GM20431 (cell line): ENCODE measurements around the gene ADAR.

Source experiments
- in situ Hi-C: fragments of 300-500 bp; cut with MseI, MboI; formaldehyde crosslinking; loops from one replicate; pipeline ENCODE4 v1.15.0; 2020; ENCODE audit warnings: low sequenced_read_pairs; ENCODE audit not compliant: unreplicated experiment

The ADAR gene

DNA sequence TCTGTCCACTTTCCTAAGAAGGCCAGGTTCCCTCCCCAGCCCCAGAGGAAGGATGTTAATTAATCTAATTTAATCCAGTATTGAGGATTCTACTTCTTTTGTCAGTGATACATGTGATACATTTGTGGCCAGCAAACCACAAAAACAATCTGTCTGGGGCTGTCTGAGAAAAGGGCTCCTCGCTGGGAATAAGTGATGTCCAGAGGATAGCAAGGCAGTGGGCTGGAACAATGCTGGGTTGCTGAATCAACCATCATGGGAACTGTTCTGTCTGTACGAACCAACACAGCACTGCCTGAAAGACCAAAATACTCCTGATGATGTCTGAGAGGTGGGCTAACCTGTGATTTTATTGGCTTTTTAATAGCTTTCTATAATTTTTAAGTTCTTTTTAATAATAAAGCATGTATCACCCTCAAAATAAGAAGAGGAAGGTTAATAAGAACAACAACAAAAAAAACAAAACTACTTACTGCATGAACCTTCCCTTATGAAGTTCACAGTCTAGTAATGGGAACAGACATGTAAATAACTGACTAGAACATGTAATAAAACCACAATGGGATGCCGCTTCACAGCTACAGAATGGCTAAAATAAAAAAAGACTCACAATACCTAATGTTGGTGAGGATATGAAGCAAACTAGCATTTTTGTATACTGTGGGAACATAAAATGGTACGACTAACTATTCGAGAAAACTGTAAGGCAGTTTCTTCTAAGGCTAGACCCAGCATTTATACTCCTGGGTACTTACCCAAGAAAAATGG, 11.4 kb upstream of the ADAR start:
- in situ Hi-C loops = no loop called here

DNA sequence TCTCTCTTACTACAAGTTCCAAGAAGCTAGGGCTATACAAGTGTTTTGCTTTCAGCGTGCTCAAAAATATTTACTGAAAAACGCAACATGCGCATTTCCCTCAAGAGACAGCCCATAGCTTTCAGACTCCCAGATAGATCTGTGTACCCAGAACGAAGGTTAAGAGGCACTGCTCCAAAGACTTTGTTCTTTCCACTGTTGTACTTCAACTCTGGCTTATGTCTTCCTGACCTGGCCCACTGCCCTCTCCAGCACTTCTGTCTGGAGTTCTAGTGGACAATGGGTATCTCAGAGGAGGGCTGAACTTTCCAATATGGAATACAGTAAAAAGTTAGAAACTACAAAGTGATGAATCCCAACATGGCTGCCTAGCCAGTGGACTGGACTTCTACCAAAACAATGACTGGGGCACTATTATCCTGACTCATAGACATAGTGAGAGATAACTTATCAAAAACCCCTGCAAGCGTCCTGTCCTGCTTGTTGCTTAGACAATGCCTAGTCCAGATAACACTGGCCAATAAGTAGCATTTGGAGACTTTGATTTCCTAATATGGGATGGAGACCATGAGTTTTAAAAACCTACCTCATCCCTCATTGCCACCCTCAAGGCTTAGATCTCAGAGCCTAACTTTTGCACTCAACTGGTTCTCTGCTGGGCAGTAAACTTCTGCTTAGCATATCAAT, 8.8 kb upstream of the ADAR start:
- in situ Hi-C loops = no loop called here

DNA sequence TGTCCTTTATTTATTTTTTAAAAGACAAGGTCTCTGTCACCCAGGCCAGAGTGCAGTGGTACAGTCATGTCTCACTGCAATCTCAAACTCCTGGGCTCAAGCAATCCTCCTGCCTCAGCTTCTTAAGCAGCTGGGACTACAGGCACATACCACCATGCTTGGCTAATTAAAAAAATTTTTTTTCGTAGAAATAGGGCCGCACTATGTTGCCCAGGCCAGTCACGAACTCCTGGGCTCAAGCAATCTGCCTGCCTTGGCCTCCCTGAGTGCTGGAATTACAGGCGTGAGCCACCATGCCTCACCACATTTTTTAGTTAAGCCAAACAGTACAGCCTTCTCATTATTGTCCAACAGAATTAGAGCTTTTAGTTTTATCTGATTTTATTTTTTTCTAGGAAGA, 7.4 kb upstream of the ADAR start:
- in situ Hi-C loops = no loop called here

DNA sequence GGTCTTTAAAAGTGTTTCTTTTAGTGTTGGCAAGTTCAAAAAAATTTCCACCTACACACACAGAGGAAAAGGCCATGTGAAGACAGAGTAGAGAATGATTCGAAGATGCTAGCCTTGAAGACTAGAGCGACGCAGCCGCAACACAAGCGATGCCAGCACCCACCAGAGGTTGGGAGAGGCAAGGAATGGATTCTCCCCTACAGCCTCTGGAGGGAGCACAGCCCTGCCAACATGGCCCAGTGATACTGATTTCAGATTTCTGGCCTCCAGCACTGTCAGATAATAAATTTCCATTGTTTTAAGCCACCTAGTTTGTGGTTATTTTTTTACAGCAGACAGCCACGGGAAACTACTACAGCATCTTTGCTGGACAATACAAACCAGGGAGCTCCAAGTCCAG, 6.9 kb upstream of the ADAR start:
- in situ Hi-C loops = no loop called here

DNA sequence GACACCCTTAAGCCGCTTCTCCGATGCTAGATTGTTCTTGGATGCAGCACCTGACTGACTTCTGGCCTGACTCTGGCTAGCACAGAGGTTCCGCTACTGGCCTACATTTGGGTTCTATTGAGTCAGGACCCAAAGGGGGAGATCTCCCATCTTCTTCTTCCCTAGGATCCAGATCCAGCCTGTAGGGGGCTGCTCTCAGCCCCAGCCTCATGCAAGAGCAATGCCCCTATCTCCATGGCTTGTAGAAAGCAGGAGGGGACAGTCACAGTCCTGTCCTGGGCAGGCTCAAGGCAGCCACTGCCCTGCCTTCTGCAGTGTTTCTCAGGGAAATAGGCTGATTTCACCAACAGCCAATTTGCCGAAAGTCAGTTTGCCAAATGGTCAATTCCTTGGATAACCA, 6.3 kb upstream of the ADAR start:
- in situ Hi-C loops = no loop called here

DNA sequence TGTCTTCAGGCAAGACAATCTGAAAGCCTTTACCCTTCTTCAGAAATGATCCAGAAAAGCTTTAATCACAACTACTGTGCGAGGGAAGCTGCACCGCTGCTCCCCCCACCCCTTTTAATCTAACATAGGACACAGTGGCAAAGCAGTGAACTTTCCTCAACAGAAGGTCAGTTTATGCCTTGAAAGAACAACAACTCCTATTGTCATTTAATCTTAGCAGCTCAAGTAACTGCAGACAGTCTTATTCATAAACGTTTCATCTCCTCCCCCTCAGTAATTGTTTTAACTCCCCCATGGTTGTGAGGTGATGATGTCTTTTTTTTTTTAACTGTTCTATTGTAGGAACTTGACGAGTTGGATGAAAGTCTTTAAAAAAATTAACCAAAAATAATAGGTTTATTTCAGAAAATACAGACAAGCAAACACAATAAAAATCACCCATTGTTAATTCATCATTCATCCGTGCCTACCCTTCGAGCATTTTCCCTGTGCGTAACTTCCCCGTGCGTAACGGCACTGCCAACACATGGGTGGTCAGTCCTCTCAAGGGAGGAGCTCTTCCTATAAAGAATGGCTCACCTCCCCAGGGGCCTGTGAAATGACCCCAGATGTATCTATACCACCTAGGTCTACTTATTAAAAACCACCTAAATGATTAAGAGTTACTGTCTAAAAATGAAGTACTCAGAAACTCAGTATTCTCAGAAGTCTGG, 3.3 kb upstream of the ADAR start:
- in situ Hi-C loops = no loop called here

DNA sequence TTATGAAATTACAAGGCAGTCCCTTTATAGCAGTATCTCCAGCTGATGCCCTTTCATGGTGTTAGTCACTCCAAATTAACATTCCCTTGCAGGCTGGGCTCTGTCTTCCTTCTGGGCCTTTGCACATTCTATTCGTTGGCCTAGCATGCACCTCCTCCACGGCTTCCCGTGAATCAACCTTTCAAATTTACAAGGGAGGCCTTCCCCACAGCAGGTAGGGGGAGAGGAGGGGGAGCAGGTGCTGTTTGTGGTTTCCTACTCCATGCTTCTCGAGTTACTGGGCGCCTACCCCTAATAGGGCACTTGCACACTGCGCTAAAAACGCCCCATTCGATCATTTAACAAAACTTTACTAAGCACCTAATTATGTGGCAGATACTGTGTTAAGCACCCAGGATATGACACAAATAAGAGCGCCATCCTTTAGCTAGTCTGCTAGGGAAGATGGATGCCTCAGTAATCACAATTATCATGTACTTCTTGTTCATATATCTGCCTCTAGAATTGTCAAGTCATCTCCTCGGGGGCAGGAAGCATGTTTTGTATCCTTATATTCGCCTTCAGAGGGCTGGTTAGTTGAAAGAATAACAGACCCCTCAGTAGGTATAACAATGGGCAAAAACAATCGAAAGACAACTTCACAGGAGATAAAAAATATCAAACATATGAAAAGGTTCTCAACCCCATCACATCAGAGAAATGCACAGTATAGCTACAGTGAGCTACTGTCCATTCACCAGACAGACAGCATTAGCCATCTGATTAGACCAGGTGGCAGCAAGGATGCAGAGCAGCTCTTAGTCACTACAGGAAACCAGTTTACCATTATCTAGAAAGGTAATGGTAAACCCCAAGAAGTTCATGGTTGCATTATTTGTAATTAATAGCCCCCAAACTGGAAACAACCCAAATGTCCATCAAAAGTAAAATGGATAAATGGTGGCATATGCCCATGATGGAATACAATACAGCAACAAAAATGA, 1.7 kb upstream of the ADAR start:
- in situ Hi-C loops = no loop called here

DNA sequence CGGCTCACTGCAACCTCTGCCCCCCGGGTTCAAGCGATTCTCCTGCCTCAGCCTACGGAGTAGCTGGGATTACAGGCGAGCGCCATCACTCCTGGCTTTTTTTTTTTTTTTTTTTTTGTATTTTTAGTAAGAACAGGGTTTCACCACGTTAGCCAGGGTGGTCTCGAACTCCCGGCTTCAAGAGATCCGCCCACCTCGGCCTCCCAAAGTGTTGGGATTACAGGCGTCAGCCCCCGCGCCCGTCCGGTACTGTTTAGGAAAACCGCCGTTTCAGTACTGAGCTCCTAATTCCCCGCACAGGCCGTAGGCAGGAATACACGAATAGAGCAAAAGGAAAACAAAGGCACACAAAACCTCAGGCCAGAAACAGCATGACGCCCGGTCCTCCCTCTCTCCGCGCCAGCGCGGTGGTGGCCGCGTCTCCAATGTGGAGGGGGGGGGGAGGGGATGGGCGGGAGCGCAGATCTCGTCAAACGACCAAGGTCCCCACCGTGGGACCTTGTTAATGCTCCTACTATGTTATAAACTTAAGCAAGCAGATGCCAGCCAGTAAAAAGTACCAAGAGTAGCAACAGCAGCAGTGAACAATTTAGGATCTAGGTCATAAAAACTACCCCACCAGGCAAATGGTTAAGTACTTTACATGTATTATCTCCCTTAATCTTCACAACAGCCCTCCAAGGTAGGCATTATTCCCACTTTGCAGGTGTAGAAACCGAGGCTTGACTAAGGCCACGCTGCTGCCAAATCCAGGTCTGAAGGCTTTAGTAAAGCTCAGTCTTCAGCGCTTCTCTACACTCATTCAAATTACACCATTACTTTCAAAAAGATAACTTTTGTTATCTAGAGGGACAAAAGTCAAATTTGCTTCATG, 648 bp upstream of the ADAR start:
- in situ Hi-C loops = no loop called here

DNA sequence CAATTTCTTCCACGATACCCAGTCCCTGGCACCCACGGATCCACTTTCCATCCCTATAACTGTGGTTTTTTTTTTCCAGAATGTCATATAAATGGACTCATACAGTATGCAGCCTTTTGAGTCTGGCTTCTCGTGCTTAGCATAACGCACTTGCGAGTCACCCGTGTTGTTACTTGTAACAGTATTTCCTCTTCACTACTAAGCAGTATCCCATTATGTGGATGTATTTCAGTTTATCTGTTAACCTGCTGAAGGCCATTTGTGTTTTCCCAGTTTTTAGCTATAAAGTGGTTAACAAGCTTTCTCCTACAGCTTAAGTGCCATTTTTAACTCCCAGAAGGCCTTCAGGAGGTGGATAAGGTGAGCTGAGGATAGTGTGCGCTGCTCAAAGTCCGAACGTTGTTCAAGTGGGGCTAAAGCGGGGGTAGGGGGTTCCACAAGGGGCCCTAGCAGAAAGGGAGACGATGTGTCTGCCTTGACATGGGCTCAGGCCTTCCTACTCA, 829 bp downstream of the ADAR start:
- in situ Hi-C loops = no loop called here

DNA sequence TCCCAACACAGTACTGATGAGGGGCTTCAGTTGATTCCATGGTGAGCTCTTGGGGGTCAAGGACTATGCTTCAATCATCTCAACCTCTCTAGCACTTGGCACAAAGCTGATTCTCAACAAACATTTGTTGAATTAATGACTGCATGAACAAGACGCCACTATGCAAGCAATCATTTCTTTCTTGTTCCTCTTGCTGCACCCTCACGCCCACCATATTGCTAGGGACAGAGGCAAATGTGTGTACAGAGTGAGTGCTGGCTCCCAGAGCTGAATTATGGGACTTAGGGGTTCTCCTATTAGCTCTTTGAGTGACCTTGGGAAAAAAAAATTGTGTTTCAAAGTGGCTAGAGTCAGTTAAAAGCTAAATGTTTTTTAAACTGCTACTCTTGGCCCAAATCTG, 2.5 kb downstream of the ADAR start:
- in situ Hi-C loops = no loop called here

DNA sequence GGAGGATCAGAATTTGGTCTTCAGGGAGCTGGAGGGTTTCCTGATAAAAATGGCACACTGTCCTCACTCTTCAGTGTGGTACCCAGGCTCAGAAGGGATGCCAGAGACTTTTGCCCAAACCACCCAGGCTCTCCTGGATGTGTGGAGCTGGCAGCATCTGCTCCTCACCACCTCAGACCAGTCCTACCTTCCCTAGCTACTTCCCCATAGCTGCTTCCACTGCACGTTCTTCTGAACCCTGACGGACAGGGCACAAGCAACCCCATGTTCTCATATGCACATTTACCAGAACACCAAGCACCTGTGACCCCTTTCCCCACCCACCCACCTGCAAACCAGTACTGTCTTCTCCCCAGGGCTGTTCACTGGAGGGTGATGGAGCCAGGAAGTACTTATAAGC, 4.7 kb downstream of the ADAR start:
- in situ Hi-C loops = no loop called here

DNA sequence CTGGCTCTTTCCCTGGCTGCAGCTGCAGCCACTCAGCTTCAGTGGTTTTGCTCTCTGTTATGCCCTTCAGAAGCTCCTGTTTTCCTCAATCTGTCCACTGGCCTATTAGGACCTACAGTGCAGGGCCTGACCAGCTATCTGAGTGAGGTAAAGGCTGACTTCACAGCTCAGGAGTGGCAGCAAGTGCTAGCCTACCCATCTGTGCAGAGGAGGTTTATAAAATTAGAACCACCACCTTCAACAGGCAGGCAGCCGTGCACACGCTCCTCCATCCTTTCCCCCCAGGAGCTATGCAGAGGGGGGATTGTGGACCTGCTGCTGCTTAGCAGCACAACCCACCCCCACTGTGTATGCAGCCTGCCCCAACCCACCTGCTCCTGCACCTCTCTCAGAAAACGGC, 8.3 kb downstream of the ADAR start:
- in situ Hi-C loops = no loop called here

DNA sequence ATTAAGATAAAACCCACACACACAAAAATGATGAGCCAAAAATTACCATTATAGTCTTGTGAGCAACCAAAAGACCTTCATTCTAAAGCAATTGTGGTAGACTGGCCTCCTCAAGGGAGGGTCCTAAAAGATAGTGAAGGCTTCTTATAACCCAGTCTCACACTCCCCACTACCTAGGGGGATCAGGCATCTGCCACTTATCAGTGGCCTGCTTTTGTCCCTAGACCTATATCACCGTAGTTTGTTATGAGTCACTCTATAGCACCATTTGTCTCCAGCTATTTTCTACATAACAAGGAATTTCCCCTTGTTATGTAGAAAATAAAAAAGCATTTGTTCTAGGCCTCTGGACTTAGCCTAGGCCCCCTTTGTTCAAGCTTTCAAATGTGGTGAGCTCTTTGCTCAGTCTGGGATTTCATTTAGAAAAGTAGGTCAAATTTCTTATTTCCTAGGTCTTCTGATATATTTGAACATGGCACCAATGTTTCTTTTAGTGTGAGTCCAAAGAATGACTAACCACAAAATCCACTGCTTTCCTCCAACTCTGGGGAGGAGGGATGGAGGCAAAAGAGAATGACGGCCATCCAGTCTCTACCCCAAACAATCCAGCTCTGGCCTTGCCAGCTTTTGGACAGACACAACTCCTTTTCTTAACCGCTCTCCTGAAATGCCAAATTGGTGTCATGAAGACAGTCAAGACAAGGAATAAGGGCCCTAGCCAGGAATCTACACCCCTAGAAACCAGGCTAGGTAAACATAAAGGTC, 8.9 kb downstream of the ADAR start:
- in situ Hi-C loops = no loop called here

DNA sequence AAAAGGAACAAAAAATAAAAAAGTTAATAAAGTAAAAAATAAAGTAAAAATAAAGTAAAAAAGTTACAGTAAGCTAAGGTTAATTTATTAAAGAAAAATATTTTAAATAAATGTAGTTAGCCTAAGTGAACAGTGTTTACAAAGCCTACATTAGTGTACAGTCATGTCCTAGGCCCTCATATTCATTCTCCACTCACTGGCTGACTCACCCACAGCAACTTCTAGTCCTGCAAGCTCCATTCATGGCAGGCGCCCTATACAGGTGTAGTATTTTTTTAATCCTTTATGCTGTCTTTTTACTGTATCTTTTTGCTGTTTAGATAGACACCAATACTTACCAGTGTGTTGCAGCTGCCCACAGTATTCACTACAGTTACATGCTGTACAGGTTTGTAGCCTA, 12.4 kb downstream of the ADAR start:
- in situ Hi-C loops = no loop called here

DNA sequence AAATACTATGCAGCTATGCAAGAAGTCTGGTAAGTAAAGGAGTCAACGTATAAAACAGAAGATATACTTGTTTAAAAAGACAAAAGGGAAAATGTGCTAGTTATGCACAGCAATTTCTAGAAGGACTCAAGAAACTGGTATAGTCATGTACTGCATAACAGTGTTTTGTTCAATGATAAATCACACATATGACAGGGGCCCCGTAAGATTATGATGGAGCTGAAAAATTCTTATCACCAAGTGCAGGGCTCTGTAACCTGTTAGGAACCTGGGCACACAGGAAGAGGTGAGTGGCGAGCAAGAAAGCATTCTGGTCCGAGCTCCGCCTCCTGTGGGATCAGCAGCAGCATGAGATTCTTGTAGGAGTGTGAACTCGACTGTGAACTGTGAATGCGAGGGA, 13.2 kb downstream of the ADAR start:
- in situ Hi-C loops = no loop called here

DNA sequence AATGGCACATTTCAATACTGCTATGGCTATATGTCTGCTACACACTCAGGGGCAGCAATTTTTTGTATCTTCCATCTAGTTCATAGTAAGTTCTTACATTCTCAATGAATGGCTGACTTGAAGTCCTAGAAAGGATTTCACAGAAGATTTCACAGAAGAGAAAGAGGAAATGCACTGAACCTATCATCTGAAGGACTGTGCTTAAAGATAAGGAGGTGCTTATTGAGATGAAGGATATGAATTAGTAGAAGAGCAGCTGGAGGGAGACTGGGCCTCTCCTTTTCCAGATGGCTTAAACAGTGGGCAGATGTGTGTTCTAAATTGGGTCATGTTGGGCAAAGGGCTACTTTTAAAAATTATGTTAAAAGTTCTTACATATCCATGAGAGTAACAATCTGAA, 14.6 kb downstream of the ADAR start:
- in situ Hi-C loops = no loop called here

DNA sequence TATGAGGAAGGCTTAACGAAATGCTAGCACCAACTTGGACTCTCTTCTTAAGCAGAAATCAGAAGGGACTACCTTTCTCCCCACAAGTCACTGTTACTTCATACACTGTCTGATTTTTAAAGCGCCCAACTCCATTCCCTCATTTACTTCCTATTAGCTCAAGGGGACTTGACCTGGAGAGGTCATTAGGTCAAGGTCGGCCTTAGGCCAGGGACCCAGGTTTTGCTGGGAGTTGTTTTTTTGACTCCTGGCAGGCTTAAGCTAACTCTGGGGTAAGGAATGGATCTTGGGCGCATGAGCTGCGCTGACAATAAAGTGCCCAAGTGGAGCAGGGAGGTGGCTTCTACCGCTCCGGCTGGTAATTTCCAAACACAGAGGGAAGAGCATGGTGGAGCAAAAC, 16.8 kb downstream of the ADAR start:
- in situ Hi-C loops = no loop called here

DNA sequence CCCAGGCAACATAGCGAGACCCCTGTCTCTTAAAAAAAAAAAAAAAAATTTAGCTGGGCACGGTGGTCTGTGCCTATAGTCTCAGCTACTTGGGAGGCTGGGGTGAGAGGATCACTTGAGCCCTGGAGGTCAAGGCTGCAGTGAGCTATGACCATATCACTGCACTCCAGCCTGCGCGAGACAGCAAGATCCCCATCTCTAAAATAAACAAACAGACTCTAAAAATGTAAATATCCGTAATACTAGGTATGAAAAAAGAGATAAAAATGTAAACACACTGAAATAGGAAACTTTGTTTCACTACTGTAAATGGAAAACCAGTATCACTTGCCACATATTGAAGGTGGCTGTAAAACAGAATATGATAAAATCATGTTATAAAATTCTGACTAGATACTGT, 17.2 kb downstream of the ADAR start:
- in situ Hi-C loops = no loop called here
